Peyer's patch (tissue), 4 donors: ENCODE measurements around the gene ASXL2.

ENCODE experiments used
- POLR2A ChIP-seq, 2 donors: fragments of 450-650 bp; IDR thresholded peaks; one replicate each; pipeline ENCODE4 v1.5.1; 2017; ENCODE audit warnings: antibody characterized with exemption in 2 of 2, mild to moderate bottlenecking in 2 of 2, moderate library complexity in 2 of 2
- TF ChIP-seq, protein P1 (sequence below), 6 experiments: fragments of 450-650 bp in 4 of 6; fragments of 200-600 bp in 2 of 6; sonication (generic) in 1 of 6; IDR thresholded peaks; one replicate each; pipeline ENCODE4 v1.5.1; 2017 to 2019; ENCODE audit warnings: antibody characterized with exemption in 6 of 6, mild to moderate bottlenecking in 3 of 6, moderate library complexity in 1 of 6

DNA sequence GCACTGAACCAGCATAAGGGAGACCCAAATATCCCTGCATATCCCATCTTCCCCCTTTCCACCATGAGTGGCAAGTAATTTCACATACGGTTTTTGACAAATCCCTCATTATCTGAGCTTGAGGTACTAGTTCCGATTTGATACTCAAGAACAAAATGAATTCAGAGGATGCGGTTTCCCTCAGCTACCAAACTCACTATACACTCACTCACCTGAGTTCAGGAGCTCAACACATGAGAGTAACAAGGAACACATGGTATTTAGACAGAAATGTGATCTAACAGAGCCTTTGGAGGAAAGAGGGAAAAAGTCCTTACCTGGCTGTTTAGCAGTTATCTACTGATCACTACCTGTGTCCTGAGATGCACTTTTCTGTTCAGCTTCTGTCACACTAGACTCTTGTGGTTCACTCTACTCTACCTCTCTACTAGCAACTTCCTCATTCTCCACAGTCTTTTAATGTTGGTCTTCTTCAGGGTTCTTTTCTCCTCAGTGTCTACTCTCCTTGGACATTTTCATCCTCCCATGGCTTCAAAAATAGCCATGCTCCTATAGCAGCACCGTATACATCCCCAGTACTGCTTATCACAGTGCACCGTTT lies 25.1 kb downstream of the ASXL2 start:
- TF ChIP-seq, protein P1, sequence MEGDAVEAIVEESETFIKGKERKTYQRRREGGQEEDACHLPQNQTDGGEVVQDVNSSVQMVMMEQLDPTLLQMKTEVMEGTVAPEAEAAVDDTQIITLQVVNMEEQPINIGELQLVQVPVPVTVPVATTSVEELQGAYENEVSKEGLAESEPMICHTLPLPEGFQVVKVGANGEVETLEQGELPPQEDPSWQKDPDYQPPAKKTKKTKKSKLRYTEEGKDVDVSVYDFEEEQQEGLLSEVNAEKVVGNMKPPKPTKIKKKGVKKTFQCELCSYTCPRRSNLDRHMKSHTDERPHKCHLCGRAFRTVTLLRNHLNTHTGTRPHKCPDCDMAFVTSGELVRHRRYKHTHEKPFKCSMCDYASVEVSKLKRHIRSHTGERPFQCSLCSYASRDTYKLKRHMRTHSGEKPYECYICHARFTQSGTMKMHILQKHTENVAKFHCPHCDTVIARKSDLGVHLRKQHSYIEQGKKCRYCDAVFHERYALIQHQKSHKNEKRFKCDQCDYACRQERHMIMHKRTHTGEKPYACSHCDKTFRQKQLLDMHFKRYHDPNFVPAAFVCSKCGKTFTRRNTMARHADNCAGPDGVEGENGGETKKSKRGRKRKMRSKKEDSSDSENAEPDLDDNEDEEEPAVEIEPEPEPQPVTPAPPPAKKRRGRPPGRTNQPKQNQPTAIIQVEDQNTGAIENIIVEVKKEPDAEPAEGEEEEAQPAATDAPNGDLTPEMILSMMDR (IDR thresholded peaks at IDR 0.05): no peak
- TF ChIP-seq POLR2A (IDR thresholded peaks at IDR 0.05): no peak
